WTC11 (cell line): Measurements from ENCODE around the gene ZDHHC14. TPM values are rescaled to one million over a fixed set of nuclear protein-coding genes. Genes with fewer than 3 reads are reported as not detected.

ENCODE experiments used
- ATAC-seq: fragments of 200-7000 bp; cut with Tn5 transposase; 2 replicates; pipeline ENCODE4 v1.10.0; 2021; ENCODE audit warnings: mild to moderate bottlenecking, moderate library complexity
- CTCF ChIA-PET: fragments of 300-600 bp; sonication (Branson Sonifier 250); formaldehyde crosslinking; loops from one replicate; lab custom pipeline; 2021; ENCODE audit warnings: antibody characterized with exemption; lab: Charles Lee
- POLR2A ChIA-PET: fragments of 350-600 bp; sonication (Branson Sonifier 250); formaldehyde crosslinking; loops from one replicate; lab custom pipeline; 2021; ENCODE audit warnings: antibody characterized with exemption; lab: Charles Lee
- DNase-seq: peaks from one replicate; pipeline ENCODE4 v3.0.0; 2021; ENCODE audit warnings: low spot score
- H3K27ac Mint-ChIP-seq: 2 replicates; pipeline ENCODE4 v1.8.0; 2021; ENCODE audit warnings: mixed read lengths
- H3K27me3 Mint-ChIP-seq: 2 replicates; pipeline ENCODE4 v1.8.0; 2021; ENCODE audit warnings: low read depth, mild to moderate bottlenecking, moderate library complexity, mixed read lengths
- H3K36me3 Mint-ChIP-seq: 2 replicates; pipeline ENCODE4 v1.8.0; 2021; ENCODE audit warnings: mixed read lengths
- H3K4me1 Mint-ChIP-seq: 2 replicates; pipeline ENCODE4 v1.8.0; 2022; ENCODE audit warnings: mixed read lengths
- H3K4me3 Mint-ChIP-seq: 2 replicates; pipeline ENCODE4 v1.8.0; 2021; ENCODE audit warnings: mild to moderate bottlenecking, moderate library complexity, mixed read lengths
- H3K9me3 Mint-ChIP-seq: 2 replicates; pipeline ENCODE4 v1.8.0; 2021; ENCODE audit warnings: mixed read lengths
- FOXP1 ChIP-seq: sonication (generic); formaldehyde crosslinking; IDR thresholded peaks from 2 replicates; pipeline ENCODE4 v1.8.0; 2022; ENCODE audit warnings: missing genetic modification reagents, mild to moderate bottlenecking, moderate library complexity, borderline replicate concordance
- JAZF1 ChIP-seq: fragments of 250-450 bp; sonication (Bioruptor Pico); IDR thresholded peaks from 2 replicates; pipeline ENCODE4 v1.9.0; 2021; ENCODE audit warnings: moderate library complexity, mild to moderate bottlenecking, inconsistent platforms
- JUN ChIP-seq: sonication (generic); formaldehyde crosslinking; IDR thresholded peaks from 2 replicates; pipeline ENCODE4 v1.8.0; 2023; ENCODE audit warnings: mild to moderate bottlenecking, missing genetic modification reagents
- NR2C2 ChIP-seq: sonication (generic); formaldehyde crosslinking; IDR thresholded peaks from 2 replicates; pipeline ENCODE4 v1.8.0; 2022; ENCODE audit warnings: mild to moderate bottlenecking, missing genetic modification reagents
- TCF7 ChIP-seq: sonication (generic); formaldehyde crosslinking; IDR thresholded peaks from 2 replicates; pipeline ENCODE4 v1.8.0; 2022; ENCODE audit warnings: mild to moderate bottlenecking, low read depth, missing genetic modification reagents, moderate library complexity
- ZNF121 ChIP-seq: sonication (generic); formaldehyde crosslinking; IDR thresholded peaks from 2 replicates; pipeline ENCODE4 v1.8.0; 2023; ENCODE audit warnings: missing genetic modification reagents
- total RNA-seq: library from RNA; stranded (reverse); gene quantifications from 3 replicates; pipeline ENCODE4 v1.2.3, GENCODE V29; 2021
- TF ChIP-seq, protein P1 (sequence below): sonication (generic); formaldehyde crosslinking; IDR thresholded peaks from 2 replicates; pipeline ENCODE4 v1.8.0; 2023; ENCODE audit warnings: missing genetic modification reagents
- TF ChIP-seq, protein P2 (sequence below): fragments of 250-450 bp; sonication (Bioruptor Pico); IDR thresholded peaks from 2 replicates; pipeline ENCODE4 v2.1.2; 2022; ENCODE audit warnings: mild to moderate bottlenecking, moderate library complexity
- TF ChIP-seq, protein P3 (sequence below): fragments of 250-450 bp; sonication (Bioruptor Pico); conservative IDR thresholded peaks from 2 replicates; pipeline ENCODE4 v1.9.0; 2021; ENCODE audit warnings: mild to moderate bottlenecking
- TF ChIP-seq, protein P4 (sequence below): sonication (generic); formaldehyde crosslinking; IDR thresholded peaks from 2 replicates; pipeline ENCODE4 v1.8.0; 2023; ENCODE audit warnings: mild to moderate bottlenecking, missing genetic modification reagents
- TF ChIP-seq, protein P5 (sequence below): sonication (generic); formaldehyde crosslinking; IDR thresholded peaks from 2 replicates; pipeline ENCODE4 v1.8.1; 2022; ENCODE audit warnings: mild to moderate bottlenecking, moderate library complexity, missing genetic modification reagents
- TF ChIP-seq, protein P6 (sequence below): fragments of 250-450 bp; sonication (Bioruptor Pico); IDR thresholded peaks from 2 replicates; pipeline ENCODE4 v1.9.0; 2021; ENCODE audit warnings: mild to moderate bottlenecking, borderline replicate concordance

ZDHHC14 gene
- total RNA-seq, 1 experiment from 2014 or later = 6.6 TPM

DNA sequence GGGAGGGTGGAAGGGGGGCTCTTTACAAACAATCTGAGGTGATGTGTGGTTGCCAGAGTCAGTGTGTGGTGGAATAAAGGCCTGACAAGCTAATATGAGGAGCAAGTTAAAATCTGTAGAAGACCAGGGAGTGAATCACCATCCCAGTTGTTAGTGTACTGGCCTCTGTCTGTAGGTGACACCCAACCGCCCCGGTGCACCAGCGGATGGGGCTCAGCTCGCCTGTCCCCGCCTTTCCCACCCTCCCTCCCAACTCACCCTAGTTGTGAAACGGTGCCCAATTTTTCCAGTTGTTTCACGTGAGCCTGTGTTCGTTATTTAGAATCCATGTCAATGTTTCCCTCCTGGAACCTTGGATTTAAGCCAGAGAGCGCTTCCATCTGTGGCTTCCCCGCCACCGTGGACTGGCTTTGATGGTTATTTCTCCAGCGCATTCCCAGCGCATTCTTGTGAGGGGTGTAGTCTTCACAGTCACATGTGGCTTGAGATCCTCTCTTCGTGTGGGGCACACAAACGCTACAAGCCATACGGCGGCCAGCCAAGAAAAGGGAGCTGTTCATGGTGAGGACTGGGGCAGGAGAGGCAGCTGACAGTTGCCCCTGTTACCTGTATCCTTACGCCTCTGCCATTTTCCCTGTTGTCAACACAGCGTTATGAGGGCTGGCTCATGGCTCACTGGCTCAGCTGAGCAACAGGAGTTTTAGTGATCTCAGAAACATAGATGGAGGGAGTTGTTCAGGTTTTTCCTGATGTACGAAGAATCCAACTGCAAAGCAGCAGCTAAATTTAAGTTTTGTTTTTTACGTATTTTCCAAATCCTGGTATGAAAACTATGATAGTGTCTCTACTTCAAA is 137.6 kb downstream of the ZDHHC14 start (continued):
- TF ChIP-seq, protein P1, sequence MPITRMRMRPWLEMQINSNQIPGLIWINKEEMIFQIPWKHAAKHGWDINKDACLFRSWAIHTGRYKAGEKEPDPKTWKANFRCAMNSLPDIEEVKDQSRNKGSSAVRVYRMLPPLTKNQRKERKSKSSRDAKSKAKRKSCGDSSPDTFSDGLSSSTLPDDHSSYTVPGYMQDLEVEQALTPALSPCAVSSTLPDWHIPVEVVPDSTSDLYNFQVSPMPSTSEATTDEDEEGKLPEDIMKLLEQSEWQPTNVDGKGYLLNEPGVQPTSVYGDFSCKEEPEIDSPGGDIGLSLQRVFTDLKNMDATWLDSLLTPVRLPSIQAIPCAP (CRISPR knock-in tag) = no peak
- TF ChIP-seq, protein P2, sequence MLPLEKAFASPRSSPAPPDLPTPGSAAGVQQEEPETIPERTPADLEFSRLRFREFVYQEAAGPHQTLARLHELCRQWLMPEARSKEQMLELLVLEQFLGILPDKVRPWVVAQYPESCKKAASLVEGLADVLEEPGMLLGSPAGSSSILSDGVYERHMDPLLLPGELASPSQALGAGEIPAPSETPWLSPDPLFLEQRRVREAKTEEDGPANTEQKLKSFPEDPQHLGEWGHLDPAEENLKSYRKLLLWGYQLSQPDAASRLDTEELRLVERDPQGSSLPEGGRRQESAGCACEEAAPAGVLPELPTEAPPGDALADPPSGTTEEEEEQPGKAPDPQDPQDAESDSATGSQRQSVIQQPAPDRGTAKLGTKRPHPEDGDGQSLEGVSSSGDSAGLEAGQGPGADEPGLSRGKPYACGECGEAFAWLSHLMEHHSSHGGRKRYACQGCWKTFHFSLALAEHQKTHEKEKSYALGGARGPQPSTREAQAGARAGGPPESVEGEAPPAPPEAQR = no peak

DNA sequence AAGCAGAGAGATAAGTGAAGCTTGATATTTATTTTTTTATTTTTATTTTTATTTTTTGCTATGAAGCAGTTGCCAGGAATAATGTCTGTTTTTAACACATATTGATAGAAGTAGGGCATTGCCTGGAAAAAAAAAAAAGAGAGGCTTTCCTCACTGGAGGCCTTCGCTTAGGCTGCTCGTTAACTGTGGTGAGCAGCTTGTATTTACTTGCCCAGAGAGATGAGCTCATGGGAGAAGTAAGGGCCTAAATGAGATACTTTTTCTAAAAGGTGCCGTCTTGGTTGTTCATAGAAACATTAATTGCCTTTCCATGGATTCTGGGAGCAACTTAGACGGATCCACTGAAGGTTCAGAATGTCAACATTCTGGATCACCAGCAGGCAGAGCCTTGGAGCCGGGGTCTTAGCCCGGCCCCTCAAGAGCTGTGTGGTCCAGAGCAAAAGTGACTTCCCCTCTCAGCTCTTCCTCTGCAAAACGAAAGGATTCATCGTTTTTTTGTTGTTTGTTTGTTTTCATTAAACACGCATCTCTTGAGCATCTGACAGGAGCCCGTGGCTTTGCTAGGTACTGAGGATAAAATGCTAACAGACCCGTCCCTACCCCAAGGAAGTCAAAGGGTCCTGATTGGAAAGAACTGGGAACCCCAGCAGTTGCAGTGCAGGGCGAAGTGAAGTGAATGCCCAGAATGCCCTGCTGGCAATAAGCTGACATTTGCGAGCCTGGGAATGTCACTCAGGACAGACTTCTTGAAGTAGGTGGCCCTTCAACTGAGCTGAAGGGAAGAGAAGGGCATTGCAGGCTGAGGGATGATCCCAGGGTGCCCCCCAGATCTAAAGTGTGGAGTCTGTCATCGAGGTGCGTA is 138.5 kb downstream of the ZDHHC14 start:
- ATAC-seq (no peak), DNase-seq (no peak)
- TF ChIP-seq, protein P3, sequence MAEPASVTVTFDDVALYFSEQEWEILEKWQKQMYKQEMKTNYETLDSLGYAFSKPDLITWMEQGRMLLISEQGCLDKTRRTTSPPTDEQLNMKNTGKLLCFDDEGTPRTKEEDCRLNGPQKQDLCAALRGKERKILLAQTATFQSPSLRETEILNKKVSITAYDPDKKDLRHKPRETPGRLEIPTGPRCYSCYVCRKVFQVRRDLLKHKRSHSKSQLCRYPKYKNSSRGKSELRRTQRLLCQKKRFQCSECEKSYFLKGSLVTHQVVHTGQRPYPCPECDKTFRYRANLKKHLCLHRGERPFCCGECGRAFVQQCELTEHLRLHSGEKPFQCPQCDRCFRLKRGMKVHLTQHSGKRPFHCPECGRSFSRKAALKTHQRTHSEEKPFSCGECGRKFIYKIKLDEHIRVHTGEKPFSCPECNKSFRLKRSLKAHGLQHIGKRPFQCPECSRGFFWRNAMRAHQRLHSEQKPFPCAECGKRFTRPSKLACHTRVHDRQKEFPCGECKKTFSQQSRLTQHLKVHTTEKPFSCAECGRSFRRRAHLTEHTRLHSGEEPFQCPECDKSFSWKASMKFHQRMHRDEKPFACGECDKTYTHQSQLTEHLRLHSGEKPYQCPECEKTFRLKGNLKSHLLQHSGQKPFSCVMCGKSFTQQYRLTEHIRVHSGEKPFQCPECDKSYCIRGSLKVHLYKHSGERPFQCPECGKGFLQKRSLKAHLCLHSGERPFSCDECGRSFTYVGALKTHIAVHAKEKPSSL (CRISPR knock-in tag) = no peak
- TF ChIP-seq NR2C2 (no peak), FOXP1 (CRISPR knock-in tag) (no peak)
- TF ChIP-seq, protein P4, sequence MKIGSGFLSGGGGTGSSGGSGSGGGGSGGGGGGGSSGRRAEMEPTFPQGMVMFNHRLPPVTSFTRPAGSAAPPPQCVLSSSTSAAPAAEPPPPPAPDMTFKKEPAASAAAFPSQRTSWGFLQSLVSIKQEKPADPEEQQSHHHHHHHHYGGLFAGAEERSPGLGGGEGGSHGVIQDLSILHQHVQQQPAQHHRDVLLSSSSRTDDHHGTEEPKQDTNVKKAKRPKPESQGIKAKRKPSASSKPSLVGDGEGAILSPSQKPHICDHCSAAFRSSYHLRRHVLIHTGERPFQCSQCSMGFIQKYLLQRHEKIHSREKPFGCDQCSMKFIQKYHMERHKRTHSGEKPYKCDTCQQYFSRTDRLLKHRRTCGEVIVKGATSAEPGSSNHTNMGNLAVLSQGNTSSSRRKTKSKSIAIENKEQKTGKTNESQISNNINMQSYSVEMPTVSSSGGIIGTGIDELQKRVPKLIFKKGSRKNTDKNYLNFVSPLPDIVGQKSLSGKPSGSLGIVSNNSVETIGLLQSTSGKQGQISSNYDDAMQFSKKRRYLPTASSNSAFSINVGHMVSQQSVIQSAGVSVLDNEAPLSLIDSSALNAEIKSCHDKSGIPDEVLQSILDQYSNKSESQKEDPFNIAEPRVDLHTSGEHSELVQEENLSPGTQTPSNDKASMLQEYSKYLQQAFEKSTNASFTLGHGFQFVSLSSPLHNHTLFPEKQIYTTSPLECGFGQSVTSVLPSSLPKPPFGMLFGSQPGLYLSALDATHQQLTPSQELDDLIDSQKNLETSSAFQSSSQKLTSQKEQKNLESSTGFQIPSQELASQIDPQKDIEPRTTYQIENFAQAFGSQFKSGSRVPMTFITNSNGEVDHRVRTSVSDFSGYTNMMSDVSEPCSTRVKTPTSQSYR (CRISPR knock-in tag) = no peak
- Mint-ChIP-seq H3K9me3 (peaks cover 2% of the 10 kb centered on the region; the same call in 1 of the 2 replicates), H3K27ac (no peak overlapping the region; the same call in 1 of the 2 replicates), H3K36me3 (peaks cover 3% of the 10 kb centered on the region; the same call in 1 of the 2 replicates), H3K4me3 (no peak overlapping the region), H3K4me1 (peaks cover 43% of the 10 kb centered on the region), H3K27me3 (no peaks in the 10 kb centered on the region)
- ChIA-PET POLR2A (no interaction called here), CTCF (interaction anchor here (0.9 to 1.4 kb wide), 4 partner anchors 9 to 76 kb away, joined by 3 to 5 read pairs (median 4); no protein-coding TSS in a partner anchor)

DNA sequence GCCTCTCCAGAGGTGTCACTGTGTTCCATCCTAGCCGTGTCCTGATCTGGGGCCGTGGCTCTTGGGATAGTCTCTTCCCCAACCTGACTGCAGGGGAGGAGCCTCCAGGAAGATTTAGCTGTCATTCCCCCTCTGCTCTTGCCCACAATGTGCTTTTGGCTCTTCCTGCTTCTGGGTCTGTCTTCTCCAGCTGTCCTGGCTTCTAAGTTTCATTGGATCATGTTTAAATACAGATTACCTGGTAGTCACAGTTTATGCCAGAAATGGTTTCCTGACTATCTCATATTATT is 139.1 kb downstream of the ZDHHC14 start:
- Mint-ChIP-seq H3K27me3 (no peaks in the 10 kb centered on the region), H3K27ac (no peak overlapping the region; the same call in 1 of the 2 replicates), H3K36me3 (peaks cover 3% of the 10 kb centered on the region; the same call in 1 of the 2 replicates), H3K4me1 (peaks cover 43% of the 10 kb centered on the region), H3K9me3 (peaks cover 6% of the 10 kb centered on the region; the same call in 1 of the 2 replicates), H3K4me3 (no peak overlapping the region)
- ATAC-seq (peak; percentile 44; the same call in 1 of the 2 replicates), DNase-seq (no peak)
- ChIA-PET CTCF (interaction anchor here (1.0 to 1.4 kb wide), 2 partner anchors 9 to 13 kb away, joined by 3 to 4 read pairs; no protein-coding TSS in a partner anchor), POLR2A (interaction anchor here (0.6 kb wide), 1 partner anchor 301 kb away, joined by 12 read pairs; no protein-coding TSS in a partner anchor)
- TF ChIP-seq, protein P5, sequence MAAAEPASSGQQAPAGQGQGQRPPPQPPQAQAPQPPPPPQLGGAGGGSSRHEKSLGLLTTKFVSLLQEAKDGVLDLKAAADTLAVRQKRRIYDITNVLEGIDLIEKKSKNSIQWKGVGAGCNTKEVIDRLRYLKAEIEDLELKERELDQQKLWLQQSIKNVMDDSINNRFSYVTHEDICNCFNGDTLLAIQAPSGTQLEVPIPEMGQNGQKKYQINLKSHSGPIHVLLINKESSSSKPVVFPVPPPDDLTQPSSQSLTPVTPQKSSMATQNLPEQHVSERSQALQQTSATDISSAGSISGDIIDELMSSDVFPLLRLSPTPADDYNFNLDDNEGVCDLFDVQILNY (CRISPR knock-in tag) = no peak
- TF ChIP-seq JAZF1 (CRISPR knock-in tag) (no peak), ZNF121 (CRISPR knock-in tag) (no peak), JUN (CRISPR knock-in tag) (no peak), TCF7 (no peak)
- TF ChIP-seq, protein P6, sequence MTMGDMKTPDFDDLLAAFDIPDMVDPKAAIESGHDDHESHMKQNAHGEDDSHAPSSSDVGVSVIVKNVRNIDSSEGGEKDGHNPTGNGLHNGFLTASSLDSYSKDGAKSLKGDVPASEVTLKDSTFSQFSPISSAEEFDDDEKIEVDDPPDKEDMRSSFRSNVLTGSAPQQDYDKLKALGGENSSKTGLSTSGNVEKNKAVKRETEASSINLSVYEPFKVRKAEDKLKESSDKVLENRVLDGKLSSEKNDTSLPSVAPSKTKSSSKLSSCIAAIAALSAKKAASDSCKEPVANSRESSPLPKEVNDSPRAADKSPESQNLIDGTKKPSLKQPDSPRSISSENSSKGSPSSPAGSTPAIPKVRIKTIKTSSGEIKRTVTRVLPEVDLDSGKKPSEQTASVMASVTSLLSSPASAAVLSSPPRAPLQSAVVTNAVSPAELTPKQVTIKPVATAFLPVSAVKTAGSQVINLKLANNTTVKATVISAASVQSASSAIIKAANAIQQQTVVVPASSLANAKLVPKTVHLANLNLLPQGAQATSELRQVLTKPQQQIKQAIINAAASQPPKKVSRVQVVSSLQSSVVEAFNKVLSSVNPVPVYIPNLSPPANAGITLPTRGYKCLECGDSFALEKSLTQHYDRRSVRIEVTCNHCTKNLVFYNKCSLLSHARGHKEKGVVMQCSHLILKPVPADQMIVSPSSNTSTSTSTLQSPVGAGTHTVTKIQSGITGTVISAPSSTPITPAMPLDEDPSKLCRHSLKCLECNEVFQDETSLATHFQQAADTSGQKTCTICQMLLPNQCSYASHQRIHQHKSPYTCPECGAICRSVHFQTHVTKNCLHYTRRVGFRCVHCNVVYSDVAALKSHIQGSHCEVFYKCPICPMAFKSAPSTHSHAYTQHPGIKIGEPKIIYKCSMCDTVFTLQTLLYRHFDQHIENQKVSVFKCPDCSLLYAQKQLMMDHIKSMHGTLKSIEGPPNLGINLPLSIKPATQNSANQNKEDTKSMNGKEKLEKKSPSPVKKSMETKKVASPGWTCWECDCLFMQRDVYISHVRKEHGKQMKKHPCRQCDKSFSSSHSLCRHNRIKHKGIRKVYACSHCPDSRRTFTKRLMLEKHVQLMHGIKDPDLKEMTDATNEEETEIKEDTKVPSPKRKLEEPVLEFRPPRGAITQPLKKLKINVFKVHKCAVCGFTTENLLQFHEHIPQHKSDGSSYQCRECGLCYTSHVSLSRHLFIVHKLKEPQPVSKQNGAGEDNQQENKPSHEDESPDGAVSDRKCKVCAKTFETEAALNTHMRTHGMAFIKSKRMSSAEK (CRISPR knock-in tag) = no peak
- TF ChIP-seq, protein P4 (CRISPR knock-in tag) = no peak
